ENCODE measurements around the gene MS4A10.

- no peak for TF ChIP-seq POLR2A (IDR thresholded peaks at IDR 0.05)
- TF ChIP-seq, protein P1, sequence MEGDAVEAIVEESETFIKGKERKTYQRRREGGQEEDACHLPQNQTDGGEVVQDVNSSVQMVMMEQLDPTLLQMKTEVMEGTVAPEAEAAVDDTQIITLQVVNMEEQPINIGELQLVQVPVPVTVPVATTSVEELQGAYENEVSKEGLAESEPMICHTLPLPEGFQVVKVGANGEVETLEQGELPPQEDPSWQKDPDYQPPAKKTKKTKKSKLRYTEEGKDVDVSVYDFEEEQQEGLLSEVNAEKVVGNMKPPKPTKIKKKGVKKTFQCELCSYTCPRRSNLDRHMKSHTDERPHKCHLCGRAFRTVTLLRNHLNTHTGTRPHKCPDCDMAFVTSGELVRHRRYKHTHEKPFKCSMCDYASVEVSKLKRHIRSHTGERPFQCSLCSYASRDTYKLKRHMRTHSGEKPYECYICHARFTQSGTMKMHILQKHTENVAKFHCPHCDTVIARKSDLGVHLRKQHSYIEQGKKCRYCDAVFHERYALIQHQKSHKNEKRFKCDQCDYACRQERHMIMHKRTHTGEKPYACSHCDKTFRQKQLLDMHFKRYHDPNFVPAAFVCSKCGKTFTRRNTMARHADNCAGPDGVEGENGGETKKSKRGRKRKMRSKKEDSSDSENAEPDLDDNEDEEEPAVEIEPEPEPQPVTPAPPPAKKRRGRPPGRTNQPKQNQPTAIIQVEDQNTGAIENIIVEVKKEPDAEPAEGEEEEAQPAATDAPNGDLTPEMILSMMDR (IDR thresholded peaks at IDR 0.05), result no peak
These were observed 59.1 kb downstream of the MS4A10 start for GRCh38 chr11:60844045-60844869.

Data from stomach (tissue), 4 donors.